HG03159 (cell line): ENCODE results near the gene KCNJ13.
"Not testable (repeated sequence)": the region's sequence is repeated elsewhere in the genome, so short reads cannot be mapped to it uniquely, and the experiment has no call there.

Experiments
- ATAC-seq: cut with Tn5 transposase; IDR thresholded peaks from one replicate; pipeline ENCODE4 v1.9.1; 2021; ENCODE audit warnings: mild to moderate bottlenecking, moderate library complexity; ENCODE audit not compliant: unreplicated experiment

KCNJ13 gene

DNA sequence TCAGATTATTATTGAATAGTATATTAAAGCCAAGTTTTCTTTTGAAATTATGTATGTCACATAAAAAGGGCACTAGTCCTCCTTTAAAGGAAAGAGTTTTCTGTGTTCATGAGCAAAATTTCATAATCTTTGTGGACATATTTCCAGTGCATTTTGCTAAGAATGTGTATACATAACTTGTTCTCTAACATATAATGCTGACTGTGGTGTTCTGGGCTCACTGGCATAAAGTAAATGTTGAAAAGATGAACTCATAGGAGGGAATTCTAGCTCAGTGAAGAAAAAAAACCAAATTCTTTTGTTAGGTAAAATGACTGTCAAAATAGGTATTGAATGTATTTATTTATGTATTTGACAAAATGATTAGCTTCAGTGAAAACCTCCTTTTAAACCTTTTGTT is 6.2 kb downstream of the KCNJ13 start:
- ATAC-seq, result no peak

DNA sequence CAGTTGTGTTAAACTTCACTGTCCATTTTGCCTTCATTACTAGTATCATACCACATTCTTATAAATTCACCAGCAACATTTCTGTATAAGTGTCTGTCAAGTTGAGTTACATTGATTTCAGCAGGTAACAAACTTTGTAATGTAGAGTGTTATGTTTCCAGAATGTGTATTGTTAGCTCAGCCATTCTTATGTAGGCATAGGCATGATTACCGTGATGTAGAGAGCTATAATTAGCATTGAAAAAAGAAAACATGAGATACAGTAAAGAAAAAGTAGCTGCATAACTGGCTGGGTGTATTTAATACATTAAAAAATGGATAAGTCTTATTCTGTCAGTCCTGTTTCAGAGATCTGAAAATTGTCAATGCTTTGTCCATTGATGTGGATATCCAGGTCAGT is 8.5 kb downstream of the KCNJ13 start:
- ATAC-seq, result no peak

DNA sequence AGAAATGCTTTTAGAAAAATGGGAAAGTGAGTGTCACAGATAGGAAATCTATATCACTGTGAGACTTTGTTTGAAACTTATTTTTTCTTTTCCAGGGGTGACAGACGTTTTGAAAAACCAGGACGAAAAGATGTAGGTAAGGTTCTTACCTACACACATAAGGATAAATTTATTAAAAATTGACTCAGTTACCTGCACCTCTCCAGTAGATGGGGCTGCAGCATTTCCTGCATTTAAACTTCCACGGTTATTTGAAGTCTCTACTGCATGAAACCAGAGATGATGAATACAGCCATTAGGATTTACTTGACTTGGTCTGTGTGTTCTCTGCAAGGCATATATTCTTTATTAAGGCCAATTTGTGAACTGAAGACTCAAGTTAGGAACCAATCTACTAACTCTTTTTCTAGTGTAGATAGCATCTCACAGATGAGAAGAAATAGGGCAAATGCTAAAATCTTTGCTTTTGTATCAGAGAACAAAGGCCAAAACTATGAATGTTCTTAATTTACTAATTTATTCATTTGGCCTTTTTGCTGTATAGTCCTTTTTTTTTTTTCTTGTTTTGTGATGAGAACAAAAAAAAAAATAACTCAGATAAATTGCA is 15.0 kb downstream of the KCNJ13 start:
- ATAC-seq, result no peak

DNA sequence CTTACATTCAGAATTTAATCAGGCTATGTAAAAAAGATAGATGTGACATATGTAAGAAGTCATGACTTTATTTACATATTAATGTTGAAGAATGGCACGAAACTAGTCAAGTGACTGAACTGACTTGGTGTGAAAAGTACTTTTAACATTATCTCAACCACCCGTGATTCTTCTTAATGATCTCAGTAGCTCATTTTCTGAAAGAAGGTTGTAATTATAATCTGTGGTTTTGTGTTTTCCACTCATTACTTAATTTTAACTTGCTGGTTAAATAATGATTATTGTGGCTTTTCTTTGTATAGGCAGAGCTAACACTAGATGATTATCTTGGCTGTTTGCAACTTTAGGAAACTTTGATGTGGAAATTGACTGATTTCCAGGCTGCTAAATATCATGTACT is 18.5 kb downstream of the KCNJ13 start:
- no peak for ATAC-seq

DNA sequence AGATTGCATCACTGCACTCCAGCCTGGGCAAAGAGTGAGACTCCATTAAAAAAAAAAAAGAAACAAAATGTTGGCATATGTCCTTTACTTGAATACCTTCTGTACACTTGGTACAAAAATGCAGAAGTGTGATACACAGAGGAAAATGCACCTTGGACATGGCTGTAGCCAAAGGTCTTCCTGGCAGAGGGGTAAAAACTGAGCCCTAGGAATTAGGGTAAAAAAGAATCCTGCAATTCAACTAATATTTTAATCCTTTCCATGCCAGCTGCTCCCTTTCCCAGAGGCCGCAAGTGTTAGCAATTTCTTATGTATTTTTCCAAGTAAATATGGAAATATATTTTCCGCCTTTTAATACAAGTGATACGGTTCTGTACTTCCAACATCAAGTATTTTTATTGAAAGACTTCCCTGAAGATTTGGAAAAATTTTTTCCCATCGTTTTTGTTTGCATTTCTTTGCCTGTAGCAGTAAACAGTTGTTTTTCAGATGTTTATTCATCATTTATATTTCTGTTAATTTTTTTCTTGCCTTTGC is 26.2 kb downstream of the KCNJ13 start:
- ATAC-seq, result no peak

DNA sequence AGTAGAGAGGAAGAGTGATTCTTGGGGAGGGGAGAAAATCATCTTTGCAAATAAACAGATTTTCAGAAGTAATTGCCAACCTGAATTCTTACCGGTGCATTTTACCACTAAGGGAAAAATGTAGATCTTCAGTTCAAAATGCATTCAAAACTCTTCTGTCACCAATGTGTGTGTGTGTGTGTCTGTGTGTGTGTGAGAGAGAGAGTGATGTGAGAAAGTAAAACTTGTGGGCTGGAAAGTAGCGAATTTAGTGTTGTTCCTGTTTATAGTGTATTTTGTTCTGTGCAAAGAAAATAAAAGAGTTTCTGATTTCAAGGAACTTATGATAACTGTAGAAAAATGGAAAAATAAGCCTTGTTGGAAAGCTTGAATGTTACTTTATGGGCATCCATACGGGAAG is 27.0 kb downstream of the KCNJ13 start:
- ATAC-seq, result no peak

DNA sequence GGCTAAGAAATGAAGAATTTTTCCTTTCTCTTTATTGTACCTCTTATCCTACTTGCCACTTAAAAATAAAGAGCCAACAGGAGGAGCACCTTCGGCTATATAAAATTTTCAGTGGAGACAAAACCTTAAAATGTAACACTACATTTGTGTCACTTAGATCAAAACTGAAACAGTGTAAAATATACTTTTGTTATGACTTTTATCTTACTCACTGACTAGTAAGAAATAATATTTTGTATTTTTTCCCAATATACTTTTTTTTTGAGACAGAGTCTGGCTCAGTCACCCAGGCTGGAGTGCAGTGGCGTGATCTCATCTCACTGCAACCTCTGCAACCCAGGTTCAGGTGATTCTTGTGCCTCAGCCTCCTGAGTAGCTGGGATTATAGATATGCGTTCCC is 28.3 kb downstream of the KCNJ13 start:
- ATAC-seq, result no peak

DNA sequence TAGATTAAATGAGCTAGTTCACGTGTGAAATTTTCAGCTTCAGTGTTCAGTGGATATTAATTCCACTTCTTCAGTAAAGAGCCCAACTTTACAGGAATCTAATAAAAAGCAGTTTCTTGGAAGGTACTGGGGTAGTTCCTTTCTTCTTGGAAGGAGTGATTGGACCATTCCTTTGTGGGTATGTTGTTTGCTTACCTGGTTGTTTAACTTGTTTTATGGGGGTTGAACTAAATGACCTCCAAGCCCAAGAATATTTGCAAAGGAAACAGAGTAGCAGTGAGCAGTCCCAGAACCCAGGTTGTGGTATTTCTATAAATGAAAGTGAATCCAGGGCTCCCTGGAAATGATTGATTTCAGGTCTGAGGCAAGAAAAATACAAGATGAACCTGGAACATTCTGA is 31.4 kb downstream of the KCNJ13 start:
- no peak for ATAC-seq

DNA sequence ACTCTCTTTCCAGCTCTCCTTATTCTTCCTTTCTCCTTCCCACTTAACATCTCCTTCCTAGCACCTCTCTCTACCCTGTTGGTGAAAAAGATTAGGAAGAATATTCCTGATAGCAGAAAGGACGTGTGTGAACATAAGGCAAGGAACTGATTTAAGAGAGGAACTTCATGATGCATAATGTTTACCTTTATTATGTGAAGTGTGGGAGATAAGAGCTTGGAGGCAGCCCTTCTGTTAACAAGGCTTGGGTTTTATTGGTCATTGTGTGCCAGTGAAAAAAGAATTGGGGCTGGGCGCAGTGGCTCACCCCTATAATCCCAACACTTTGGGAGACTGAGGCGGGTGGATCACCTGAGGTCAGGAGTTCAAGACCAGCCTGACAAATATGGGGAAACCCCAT is 34.4 kb downstream of the KCNJ13 start:
- ATAC-seq, result no peak

DNA sequence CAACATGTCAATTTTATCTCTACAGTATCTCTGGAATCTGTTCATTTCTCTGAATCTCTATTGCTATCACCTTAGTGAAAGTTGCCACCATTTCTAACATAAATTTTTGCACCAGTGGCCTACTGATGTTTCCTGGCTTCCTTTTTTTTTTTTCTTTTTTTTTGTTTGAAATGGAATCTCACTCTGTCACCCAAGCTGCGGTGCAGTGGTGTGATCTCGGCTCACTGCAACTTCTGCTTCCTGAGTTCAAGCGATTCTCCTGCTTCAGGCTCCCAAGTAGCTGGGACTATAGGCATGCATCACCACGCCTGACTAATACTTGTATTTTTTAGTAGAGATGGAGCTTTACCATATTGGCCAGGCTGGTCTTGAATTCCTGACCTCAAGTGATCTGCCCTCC is 35.1 kb downstream of the KCNJ13 start:
- no peak for ATAC-seq

DNA sequence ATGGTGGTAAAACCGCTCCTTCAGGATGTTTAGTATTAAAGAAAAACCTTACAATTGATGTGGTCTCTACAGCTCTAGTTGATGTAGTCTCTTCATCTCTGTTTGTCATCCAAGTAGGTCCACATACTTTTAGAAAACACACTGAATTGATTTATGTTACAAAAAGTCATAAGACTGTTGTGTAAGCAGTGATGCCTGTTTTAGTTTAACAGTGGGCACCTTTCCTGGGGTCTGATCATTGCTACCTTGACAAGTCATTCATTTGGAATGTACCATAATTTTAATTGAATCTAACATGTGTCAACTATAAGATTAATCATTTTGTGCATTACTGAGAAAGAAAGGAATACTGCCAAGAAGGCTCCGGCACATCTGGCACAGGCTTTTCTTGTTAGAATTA is 44.9 kb downstream of the KCNJ13 start:
- no peak for ATAC-seq

DNA sequence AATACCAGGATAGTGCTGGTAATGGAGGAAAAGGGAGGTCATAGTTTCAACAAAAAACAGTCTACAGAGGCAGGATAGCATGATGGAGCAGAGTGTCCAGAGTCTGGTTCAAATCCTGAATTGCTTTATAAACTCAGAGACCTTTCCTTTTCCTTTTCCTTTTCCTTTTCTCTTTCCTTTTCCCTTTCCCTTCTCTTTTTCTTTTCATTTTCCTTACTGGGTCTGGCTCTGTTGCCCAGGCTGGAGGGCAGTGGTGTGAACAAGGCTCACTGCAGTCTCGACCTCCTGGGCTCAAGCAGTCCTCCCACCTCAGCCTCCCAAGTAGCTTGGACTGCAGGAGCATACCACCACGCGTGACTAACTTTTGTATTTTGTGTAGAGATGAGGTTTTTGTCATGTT is 47.6 kb downstream of the KCNJ13 start:
- ATAC-seq, result no peak

DNA sequence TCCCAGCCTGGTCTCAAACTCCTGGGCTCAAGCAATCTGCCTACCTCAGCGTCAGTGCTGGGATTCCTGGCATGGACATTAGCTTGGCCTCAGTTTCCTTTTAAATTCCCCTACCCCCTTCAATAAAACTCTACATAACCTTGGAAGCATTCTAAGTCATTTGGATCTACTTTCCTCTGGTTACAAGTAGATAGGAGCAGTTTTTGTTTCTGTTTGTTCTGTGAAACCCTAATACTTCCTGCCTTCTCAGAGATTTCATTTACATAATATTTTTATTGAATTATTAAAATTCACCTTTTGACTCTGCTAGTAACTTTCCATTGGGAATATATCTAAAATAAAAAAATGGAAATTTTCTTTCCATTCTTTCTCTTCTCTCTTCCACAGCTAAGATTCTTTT is 53.3 kb downstream of the KCNJ13 start:
- ATAC-seq, result no peak

DNA sequence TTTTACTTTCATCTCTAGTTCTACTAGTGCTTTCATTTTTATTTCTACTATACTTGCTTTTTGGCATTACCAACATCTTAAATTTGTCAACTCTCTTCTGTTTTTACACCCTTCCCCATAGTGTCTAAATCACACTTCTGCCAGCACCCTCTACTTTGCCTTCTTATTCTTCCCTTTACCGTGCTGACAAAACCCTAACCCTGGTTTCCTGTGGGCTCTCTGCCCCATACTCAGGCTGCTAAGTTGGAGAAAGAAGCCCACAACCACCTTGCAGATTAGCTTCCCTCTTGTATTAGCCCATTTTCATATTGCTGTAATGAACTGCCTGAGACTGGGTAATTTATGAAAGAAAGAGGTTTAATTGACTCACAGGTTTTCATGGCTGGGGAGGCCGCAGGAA is 54.5 kb downstream of the KCNJ13 start:
- no peak for ATAC-seq

DNA sequence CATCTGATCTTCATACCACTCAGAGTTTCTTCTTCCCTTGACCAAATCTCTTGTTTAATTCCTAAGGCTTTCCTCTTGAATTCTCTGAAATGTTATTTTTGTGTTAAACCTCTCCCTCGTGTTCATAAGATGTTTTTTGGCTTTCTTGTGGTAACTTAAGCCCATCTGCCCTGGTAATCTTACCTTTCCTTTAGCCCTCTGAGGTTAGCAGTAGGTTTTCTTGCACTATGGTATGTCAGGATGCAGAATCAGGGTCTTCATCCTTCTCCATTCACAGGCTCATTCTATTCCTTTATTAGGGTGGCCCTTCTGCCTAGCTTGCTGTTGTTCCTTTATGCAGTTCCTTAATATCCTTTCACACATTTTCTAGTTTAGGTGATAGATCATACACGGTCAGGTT is 55.1 kb downstream of the KCNJ13 start:
- ATAC-seq, result no peak

DNA sequence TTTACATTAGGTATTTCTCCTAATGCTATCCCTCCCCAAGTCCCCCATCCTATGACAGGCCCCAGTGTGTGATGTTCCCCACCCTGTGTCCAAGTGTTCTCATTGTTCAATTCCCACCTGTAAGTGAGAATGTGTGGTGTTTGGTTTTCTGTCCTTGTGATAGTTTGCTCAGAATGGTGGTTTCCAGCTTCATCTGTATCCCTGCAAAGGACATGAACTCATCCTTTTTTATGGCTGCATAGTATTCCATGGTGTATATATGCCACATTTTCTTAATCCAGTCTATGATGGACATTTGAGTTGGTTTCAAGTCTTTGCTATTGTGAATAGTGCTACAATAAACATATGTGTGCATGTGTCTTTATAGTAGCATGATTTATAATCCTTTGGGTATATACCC is 56.3 kb downstream of the KCNJ13 start:
- not testable (repeated sequence) for ATAC-seq
